A204.1 (cell line): Measurements from ENCODE around the gene RAI1.
"Not testable (repeated sequence)": the region's sequence is repeated elsewhere in the genome, so short reads cannot be mapped to it uniquely, and the experiment has no call there.

ENCODE experiments used
- FAIRE-seq: peaks from 2 replicates; lab custom pipeline; 2012; peaks lifted over from hg19 to GRCh38; lab: Jason Lieb, UNC

RAI1 gene

GRCh38 chr17:17680477-17681186, 626 bp upstream of the RAI1 start:
- no peak for FAIRE-seq

- no peak for FAIRE-seq
Measured at GRCh38 chr17:17681744-17682292, 560 bp downstream of the RAI1 start.

- FAIRE-seq = no peak
Measured at GRCh38 chr17:17682293-17682736, 1.1 kb downstream of the RAI1 start.

- no peak for FAIRE-seq
Measured at GRCh38 chr17:17682737-17683680, 1.8 kb downstream of the RAI1 start.

GRCh38 chr17:17683710-17684365, 2.6 kb downstream of the RAI1 start:
- FAIRE-seq = no peak

- FAIRE-seq = no peak
Measured at GRCh38 chr17:17684906-17685774, 3.9 kb downstream of the RAI1 start.

- no peak for FAIRE-seq
Measured at GRCh38 chr17:17685775-17686291, 4.6 kb downstream of the RAI1 start.

- FAIRE-seq = no peak
Measured at GRCh38 chr17:17689312-17689711, 8.1 kb downstream of the RAI1 start.

- FAIRE-seq = not testable (repeated sequence)
Measured at GRCh38 chr17:17690233-17690632, 9.0 kb downstream of the RAI1 start.

- no peak for FAIRE-seq
Measured at GRCh38 chr17:17691468-17692263, 10.4 kb downstream of the RAI1 start.

- FAIRE-seq = no peak
Measured at GRCh38 chr17:17692353-17693252, 11.3 kb downstream of the RAI1 start.

GRCh38 chr17:17693253-17694168, 12.3 kb downstream of the RAI1 start:
- FAIRE-seq = peak; percentile 11

GRCh38 chr17:17694169-17695081, 13.2 kb downstream of the RAI1 start:
- FAIRE-seq = no peak

- FAIRE-seq = no peak
Measured at GRCh38 chr17:17696085-17696484, 14.8 kb downstream of the RAI1 start.

- no peak for FAIRE-seq
Measured at GRCh38 chr17:17696882-17697633, 15.8 kb downstream of the RAI1 start.

GRCh38 chr17:17698371-17698770, 17.1 kb downstream of the RAI1 start:
- FAIRE-seq = no peak
